CD14-positive monocyte (primary cell): ENCODE data around the gene TAS1R1. TPM values are rescaled to one million over a fixed set of nuclear protein-coding genes. Genes with fewer than 3 reads are reported as not detected.

Source experiments
- DNase-seq, 3 donors: peaks; one replicate each; pipeline ENCODE4 v3.0.0-alpha.2; 2011 to 2022
- H2AFZ ChIP-seq: 2 replicates; pipeline ENCODE4 v1.6.0; 2012; ENCODE audit warnings: mild to moderate bottlenecking, low read depth, low read length, inconsistent platforms; ENCODE audit not compliant: insufficient read depth, poor library complexity, severe bottlenecking
- H3K27ac ChIP-seq, 2 donors: 1 replicate in 1 of 2; 2 replicates in 1 of 2; pipeline ENCODE4 v1.5.1; 2012 to 2013; ENCODE audit warnings: low read length in 2 of 2, control low read depth in 1 of 2, inconsistent platforms in 1 of 2, low read depth in 1 of 2, mild to moderate bottlenecking in 1 of 2
- H3K27me3 ChIP-seq, 2 donors: one replicate each; pipeline versions ENCODE4 v1.6.0 to v1.6.1; 2011 to 2013; ENCODE audit warnings: low read length in 2 of 2; ENCODE audit not compliant: control insufficient read depth in 2 of 2, insufficient read depth in 2 of 2
- H3K36me3 ChIP-seq, 2 donors: replicated peaks in 1 of 2; 1 replicate in 1 of 2; 2 replicates in 1 of 2; pipeline versions ENCODE4 v1.5.1 to v1.6.1; 2012 to 2013; ENCODE audit warnings: low read length in 2 of 2, control low read depth in 1 of 2, inconsistent platforms in 1 of 2, mild to moderate bottlenecking in 1 of 2; ENCODE audit not compliant: insufficient read depth in 2 of 2, control insufficient read depth in 1 of 2
- H3K4me1 ChIP-seq, 2 donors: 1 replicate in 1 of 2; 2 replicates in 1 of 2; pipeline versions ENCODE4 v1.5.1 to v1.6.1; 2012 to 2013; ENCODE audit warnings: low read length in 2 of 2, control low read depth in 1 of 2, inconsistent platforms in 1 of 2, mild to moderate bottlenecking in 1 of 2, moderate library complexity in 1 of 2; ENCODE audit not compliant: insufficient read depth in 2 of 2, control insufficient read depth in 1 of 2
- H3K4me2 ChIP-seq: replicated peaks from 2 replicates; pipeline ENCODE3; 2012; ENCODE audit warnings: low read length, moderate library complexity, mild to moderate bottlenecking; ENCODE audit not compliant: poor library complexity, severe bottlenecking; ENCODE audit errors: extremely low read depth
- H3K4me3 ChIP-seq, 3 experiments: fragments of 200-600 bp in 1 of 3; sonication (generic) in 1 of 3; replicated peaks in 1 of 3; 1 replicate in 2 of 3; 2 replicates in 1 of 3; pipeline ENCODE4 v1.5.1; 2011 to 2013; ENCODE audit warnings: low read length in 3 of 3, mild to moderate bottlenecking in 3 of 3, control low read depth in 2 of 3, low read depth in 2 of 3, inconsistent platforms in 1 of 3, moderate library complexity in 1 of 3
- H3K79me2 ChIP-seq: 2 replicates; pipeline ENCODE4 v1.6.0; 2012; ENCODE audit warnings: mild to moderate bottlenecking, control low read depth, inconsistent platforms, low read length, moderate library complexity; ENCODE audit not compliant: insufficient read depth
- H3K9ac ChIP-seq: 2 replicates; pipeline ENCODE4 v1.6.0; 2017; ENCODE audit warnings: low read length, mild to moderate bottlenecking; ENCODE audit not compliant: insufficient read depth, poor library complexity, severe bottlenecking
- H3K9me3 ChIP-seq, 2 donors: replicated peaks in 1 of 2; 1 replicate in 1 of 2; 2 replicates in 1 of 2; pipeline versions ENCODE4 v1.5.1 to v1.6.1; 2012 to 2013; ENCODE audit warnings: low read length in 2 of 2, control low read depth in 1 of 2; ENCODE audit not compliant: control insufficient read depth in 1 of 2, insufficient read depth in 1 of 2
- H4K20me1 ChIP-seq: 2 replicates; pipeline ENCODE4 v1.6.0; 2012; ENCODE audit warnings: mild to moderate bottlenecking, low read length, control low read depth, moderate library complexity; ENCODE audit not compliant: insufficient read depth
- H3K27ac Mint-ChIP-seq, 7 donors: one replicate each; pipeline ENCODE4 v1.8.0; 2020; ENCODE audit warnings: mild to moderate bottlenecking in 7 of 7, mixed read lengths in 7 of 7, moderate library complexity in 6 of 7, inconsistent platforms in 2 of 7
- H3K27me3 Mint-ChIP-seq, 3 donors: one replicate each; pipeline ENCODE4 v1.8.0; 2021 to 2022; ENCODE audit warnings: low read depth in 3 of 3, mild to moderate bottlenecking in 3 of 3, mixed read lengths in 3 of 3, moderate library complexity in 3 of 3, inconsistent platforms in 1 of 3
- H3K36me3 Mint-ChIP-seq, 2 donors: one replicate each; pipeline ENCODE4 v1.8.0; 2020; ENCODE audit warnings: mixed read lengths in 2 of 2, inconsistent platforms in 1 of 2, mild to moderate bottlenecking in 1 of 2
- H3K4me1 Mint-ChIP-seq: one replicate; pipeline ENCODE4 v1.8.0; 2020; ENCODE audit warnings: mild to moderate bottlenecking, mixed read lengths
- H3K4me3 Mint-ChIP-seq, 2 donors: one replicate each; pipeline ENCODE4 v1.8.0; 2020; ENCODE audit warnings: mild to moderate bottlenecking in 2 of 2, mixed read lengths in 2 of 2, moderate library complexity in 1 of 2
- H3K9me3 Mint-ChIP-seq, 7 donors: one replicate each; pipeline ENCODE4 v1.8.0; 2020 to 2022; ENCODE audit warnings: mixed read lengths in 7 of 7, mild to moderate bottlenecking in 6 of 7, moderate library complexity in 6 of 7, inconsistent platforms in 2 of 7
- WGBS: methylation state at CpG from one replicate; pipeline ENCODE4 v1.1.5; 2013; ENCODE audit warnings: missing lambda C conversion rate; ENCODE audit not compliant: insufficient coverage; 5-methylcytosine and 5-hydroxymethylcytosine counted together
- intact Hi-C, 2 donors: fragments of 100-400 bp; cut with micrococcal nuclease; formaldehyde crosslinking; loops; one replicate each; pipeline versions ENCODE4 v1.15.0 to v1.15.1; 2023
- polyA plus RNA-seq, 3 donors: library from polyadenylated mRNA; depleted of rRNA in 1 of 3; unstranded in 2 of 3; stranded (reverse) in 1 of 3; fragments of 300-500 nt in 2 of 3; fragments of >200 nt in 1 of 3; fragmentation: Illumina TruSeq in 2 of 3; gene quantifications; 1 replicate in 2 of 3; 2 replicates in 1 of 3; pipeline ENCODE4 v1.2.3, GENCODE V29; 2012 to 2021
- TF ChIP-seq, protein P1 (sequence below): fragments of 200-600 bp; IDR thresholded peaks from one replicate; pipeline ENCODE4 v1.8.0; 2022; ENCODE audit warnings: antibody characterized with exemption, mild to moderate bottlenecking

Gene TAS1R1
- polyA plus RNA-seq, 3 donors = not detected

- Mint-ChIP-seq H3K27ac (no peak overlapping the region), H3K4me1 (no peaks in the 10 kb centered on the region), H3K4me3 (peak overlapping the region in 1 of 2 donors; percentile 8), H3K9me3 (peaks cover 0 to 8% (median 4%) of the 10 kb centered on the region in 7 donors), H3K36me3 (no peaks in the 10 kb centered on the region), H3K27me3 (peaks cover 7 to 11% (median 9%) of the 10 kb centered on the region in 3 donors)
- Histone ChIP-seq H3K36me3 (no peaks in the 10 kb centered on the region), H4K20me1 (no peaks in the 10 kb centered on the region), H3K4me3 (no peak overlapping the region), H3K4me1 (no peaks in the 10 kb centered on the region), H3K27ac (no peak overlapping the region), H2AFZ (no peak overlapping the region), H3K9me3 (peaks cover 0 to 9% of the 10 kb centered on the region in 2 donors), H3K9ac (no peak overlapping the region), H3K27me3 (no peaks in the 10 kb centered on the region), H3K4me2 (no peak overlapping the region), H3K79me2 (no peaks in the 10 kb centered on the region)
- no peak for DNase-seq
- WGBS = 59% methylated on average over 9 of the region's 12 CpGs
- TF ChIP-seq, protein P1, sequence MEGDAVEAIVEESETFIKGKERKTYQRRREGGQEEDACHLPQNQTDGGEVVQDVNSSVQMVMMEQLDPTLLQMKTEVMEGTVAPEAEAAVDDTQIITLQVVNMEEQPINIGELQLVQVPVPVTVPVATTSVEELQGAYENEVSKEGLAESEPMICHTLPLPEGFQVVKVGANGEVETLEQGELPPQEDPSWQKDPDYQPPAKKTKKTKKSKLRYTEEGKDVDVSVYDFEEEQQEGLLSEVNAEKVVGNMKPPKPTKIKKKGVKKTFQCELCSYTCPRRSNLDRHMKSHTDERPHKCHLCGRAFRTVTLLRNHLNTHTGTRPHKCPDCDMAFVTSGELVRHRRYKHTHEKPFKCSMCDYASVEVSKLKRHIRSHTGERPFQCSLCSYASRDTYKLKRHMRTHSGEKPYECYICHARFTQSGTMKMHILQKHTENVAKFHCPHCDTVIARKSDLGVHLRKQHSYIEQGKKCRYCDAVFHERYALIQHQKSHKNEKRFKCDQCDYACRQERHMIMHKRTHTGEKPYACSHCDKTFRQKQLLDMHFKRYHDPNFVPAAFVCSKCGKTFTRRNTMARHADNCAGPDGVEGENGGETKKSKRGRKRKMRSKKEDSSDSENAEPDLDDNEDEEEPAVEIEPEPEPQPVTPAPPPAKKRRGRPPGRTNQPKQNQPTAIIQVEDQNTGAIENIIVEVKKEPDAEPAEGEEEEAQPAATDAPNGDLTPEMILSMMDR = no peak
- intact Hi-C loops = no loop called here
Observed at GRCh38 chr1:6572653-6573383, 17.7 kb downstream of the TAS1R1 start.

- no peak overlapping the region for H3K4me3 Mint-ChIP-seq
- H3K4me1 ChIP-seq = peaks cover under 1 to 1% of the 10 kb centered on the region in 2 donors
- H3K36me3 Mint-ChIP-seq = no peaks in the 10 kb centered on the region
- no peak overlapping the region for H3K27ac ChIP-seq
- H3K4me3 ChIP-seq = no peak overlapping the region
- no peak overlapping the region for H3K9ac ChIP-seq
- no peaks in the 10 kb centered on the region for H3K36me3 ChIP-seq
- peaks cover 7 to 11% (median 9%) of the 10 kb centered on the region in 3 donors for H3K27me3 Mint-ChIP-seq
- H3K4me1 Mint-ChIP-seq = peaks cover 3% of the 10 kb centered on the region
- H3K27ac Mint-ChIP-seq = peak overlapping the region in 2 of 7 donors; percentile 30 to 45
- no peak for DNase-seq
- TF ChIP-seq, protein P1 = no peak
- WGBS = 95% methylated on average over 6 of the region's 8 CpGs
- H3K9me3 ChIP-seq = peaks cover 0 to 9% of the 10 kb centered on the region in 2 donors
- H4K20me1 ChIP-seq = no peaks in the 10 kb centered on the region
- H3K27me3 ChIP-seq = no peaks in the 10 kb centered on the region
- H3K4me2 ChIP-seq = no peak overlapping the region
- intact Hi-C loops = no loop called here
- H3K79me2 ChIP-seq = no peaks in the 10 kb centered on the region
- H3K9me3 Mint-ChIP-seq = peaks cover 0 to 8% (median 4%) of the 10 kb centered on the region in 7 donors
- H2AFZ ChIP-seq = no peak overlapping the region
Observed at GRCh38 chr1:6574025-6574620, 19.0 kb downstream of the TAS1R1 start.
